SW 1271 (cell line): ENCODE data around the gene GMDS.

Experiments used
- DNase-seq, 2 experiments: peaks; one replicate each; lab custom pipeline; 2025; lab: John Stamatoyannopoulos, UW

The GMDS gene

DNA sequence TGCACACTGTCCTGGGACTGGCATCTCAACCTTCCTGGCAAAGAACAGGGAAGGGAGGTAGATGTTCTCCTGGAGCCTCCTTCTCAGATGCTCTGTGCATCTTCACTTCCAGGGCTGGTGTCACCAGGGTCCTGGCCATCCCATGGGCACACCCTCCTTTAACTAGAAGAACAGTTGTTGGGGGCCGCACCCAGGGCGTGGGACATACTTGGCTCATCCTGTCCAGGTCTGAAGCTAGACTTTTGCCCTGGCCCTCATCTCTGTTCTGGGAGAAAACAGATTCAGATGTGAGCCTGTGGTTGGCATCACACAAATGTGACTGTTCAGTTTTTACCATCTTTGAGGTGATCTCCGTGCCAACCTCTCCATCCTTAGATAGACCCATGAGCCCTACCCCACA, 594.0 kb downstream of the GMDS start:
- DNase-seq: no peak

DNA sequence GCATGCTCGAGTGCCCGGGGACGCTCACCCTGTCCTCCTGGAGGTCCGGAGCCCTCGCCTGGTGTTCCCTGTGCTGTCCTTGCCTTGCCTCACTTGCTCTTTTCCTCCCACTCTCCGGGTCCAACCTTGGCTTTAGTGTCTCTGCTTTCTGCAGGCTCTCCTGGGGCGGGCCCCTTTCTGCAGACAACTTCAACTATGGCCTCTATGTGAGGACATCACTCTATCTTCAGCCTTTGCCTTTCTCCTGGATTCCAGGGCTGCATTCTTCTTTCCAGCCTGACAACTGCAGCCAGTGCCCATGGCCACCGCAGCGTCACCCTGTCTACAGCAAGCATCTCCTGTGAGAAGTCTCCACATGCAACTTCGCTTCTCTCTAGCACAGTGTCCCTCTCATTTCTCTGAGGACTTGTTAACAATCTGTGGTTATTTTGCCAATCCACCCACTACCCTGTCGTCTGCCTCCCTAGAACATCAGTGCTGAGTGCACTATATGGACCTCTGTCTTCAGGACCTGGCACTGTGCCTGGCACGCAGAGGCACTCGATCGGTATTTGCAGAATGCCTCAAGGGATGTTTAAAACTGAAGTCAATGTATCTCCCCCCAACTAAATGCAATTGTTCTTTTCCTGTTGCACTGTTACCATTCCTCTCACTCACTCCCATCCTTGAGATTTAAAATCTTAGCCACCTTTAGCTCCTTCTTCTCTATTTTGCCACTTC, 599.8 kb downstream of the GMDS start:
- no peak for DNase-seq

DNA sequence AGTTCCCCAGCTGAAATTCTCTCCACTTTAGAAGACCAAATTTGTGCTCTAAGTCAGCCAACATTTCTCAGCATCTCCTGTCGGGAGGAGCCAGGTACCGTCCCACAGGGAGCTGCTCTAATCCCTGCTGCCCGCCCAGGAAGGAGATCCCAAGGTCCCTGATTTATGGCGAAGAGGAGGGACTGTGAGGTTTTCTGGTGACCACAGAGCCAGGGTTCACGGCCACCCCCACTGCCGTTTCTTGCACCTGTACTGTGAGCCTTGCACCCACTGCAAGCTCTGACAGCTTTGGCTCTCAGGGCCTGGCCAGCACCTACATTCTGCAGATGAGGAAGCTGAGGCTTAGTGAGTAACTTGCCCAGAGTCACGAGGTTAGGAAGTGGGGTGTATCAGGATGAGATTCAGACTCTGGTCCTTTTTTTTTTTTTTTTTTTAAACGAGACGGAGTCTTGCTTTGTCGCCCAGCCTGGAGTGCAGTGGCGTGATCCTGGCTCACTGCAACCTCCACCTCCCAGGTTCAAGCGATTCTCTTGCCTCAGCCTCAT, 600.8 kb downstream of the GMDS start:
- no peak for DNase-seq

DNA sequence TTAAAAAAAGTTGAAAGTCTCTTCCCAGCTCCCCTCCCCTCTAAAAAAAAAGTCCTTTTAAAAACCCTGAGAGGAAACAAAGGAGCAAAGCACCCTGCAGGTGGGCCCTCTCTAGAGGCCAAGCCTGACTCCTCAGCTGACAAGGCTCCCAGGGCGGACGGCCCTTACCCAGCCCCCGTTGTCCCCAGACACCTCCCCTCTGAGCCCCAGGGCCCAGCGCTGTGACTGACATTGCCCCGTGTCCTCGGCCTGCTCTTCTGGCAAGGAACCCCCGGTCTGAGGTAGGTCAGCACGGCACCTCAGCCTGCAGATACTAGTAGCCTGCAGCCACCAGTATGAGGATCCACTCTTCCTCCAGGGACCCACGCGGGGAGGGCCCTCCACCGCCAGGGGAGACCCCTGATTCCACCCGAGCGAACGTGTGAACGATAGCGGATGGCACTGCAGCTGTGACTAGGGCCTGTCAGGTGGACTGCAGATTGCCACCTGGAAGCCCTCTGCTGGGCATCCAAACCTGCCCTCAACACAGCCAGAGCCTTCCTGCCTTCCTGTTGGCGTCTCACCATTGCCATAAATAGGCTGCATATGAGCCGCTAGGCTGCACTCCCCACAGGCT, 601.5 kb downstream of the GMDS start:
- DNase-seq: no peak

DNA sequence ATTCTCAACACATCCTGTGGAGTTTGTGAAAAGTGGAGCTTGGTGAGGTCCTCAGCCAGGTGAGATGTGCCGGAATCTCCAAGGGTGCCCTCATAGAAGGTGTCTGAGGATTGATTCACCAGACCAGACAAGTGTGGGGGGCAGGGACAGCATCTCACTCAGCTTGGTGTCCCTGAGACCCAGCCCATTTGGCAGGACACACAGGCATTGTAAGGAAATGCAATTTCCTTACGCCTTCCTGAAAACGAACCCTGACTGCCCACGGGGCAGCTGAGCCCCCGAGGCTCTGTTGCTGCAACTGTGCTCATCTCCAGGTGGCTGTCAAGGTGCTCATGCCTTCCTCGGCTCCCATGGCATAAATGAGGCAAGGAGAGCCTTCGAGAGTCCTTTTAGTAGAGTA, 602.3 kb downstream of the GMDS start:
- DNase-seq: no peak

DNA sequence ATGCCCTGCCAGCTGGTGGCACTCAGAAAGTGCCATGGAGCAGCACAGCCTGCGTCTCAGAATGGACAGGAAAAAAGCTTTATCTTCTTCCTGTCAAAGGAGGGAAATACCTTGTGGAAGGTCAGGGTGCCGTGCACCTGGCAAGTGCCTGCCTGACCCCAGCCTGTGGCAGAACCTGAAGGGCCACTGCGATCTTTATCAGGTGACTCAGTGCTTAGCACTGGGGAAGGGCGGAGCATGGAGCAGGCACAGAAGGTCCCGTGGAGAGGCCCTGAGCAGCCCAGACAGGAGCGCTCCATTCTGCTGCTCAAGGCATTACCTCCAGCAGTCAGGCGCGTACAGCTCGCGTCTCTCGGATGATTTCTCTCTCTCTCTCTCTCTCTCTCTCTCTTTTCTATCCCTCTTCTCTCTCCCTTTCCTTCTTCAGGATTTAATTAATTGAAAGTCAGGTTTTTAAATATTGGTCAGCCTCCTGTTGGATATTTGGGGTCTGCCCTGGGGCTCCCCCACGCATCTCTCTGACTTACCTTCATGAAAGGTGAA, 604.0 kb downstream of the GMDS start:
- DNase-seq: no peak

DNA sequence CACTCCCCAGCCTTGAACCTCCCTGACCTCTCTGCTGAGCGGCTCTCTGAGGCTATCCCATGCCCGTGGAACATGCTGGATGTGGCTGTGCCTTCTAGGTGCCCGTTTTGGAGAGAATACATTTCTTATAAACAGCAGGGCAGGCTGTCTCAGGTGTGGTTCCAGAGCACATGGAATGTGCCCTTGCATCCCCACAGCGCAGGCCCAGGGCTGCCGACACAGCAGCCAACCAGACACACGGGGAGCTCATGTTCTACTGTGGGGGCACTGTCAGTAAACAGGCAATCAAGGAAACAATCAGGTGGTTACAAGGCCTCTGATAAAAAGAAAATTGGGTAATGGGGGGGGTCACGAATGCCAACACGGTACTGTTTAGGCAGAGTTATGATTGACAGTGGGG, 604.9 kb downstream of the GMDS start:
- DNase-seq: no peak

DNA sequence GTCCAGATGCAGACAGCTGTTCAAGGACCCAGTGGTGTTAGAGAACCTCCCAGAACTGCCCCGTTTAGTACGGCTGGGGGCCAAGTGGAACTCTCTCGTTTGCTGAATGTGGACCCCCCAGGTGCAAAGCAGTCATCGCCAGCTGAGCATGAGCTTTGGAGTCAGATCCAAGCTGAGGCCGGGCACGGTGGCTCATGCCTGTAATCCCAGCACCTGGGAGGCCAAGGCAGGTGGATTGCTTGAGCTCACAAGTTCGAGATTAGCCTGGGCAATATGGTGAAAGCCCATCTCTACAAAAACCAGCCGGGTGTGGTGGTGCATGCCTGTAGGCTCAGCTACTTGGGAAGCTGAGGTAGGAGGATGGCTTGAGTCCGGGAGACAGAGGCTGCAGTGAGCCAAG, 606.0 kb downstream of the GMDS start:
- DNase-seq: no peak

DNA sequence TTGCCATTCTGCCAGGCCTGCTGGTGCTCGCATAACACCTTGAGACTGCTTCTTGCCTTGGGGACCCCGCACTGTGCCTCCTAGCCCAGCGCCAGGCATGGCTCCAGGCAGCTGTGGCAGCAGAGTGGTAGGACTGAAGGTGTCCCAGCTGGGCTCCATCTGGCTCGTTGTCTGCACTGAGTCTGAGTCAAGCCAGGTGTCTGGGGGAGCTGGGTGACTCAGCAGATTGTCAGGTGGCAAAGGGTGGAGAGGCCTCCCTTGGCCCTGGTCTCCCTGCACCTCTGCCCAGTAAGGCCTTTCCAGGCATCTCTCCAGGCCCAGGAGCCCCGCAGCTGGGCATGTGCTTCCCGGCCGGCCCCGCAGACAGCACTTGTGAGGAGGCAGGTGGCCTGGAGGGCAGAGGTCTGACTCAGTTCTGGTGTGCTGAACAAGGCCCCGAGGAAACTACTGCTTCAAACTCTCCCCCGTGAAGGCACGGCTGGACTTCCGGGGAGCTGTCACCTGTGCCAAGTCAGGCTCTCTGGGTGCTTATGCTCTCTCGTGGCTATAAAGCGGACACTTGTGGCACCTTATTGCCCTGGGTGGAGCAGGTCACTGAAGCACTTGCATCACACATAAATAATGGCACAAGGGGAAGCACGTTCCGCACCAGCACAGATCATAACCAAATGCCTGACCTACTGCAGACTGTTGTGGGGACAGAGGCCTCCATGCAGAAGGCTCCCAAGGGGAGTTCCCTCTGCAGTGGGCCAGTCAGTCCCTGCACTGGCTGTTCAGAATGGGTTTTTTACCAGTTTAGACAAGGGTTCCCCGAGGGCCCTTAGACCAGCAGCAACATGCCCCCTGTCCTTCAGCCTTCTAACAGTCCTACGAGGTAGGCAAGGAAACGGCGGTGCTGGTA, 608.2 kb downstream of the GMDS start:
- no peak for DNase-seq

DNA sequence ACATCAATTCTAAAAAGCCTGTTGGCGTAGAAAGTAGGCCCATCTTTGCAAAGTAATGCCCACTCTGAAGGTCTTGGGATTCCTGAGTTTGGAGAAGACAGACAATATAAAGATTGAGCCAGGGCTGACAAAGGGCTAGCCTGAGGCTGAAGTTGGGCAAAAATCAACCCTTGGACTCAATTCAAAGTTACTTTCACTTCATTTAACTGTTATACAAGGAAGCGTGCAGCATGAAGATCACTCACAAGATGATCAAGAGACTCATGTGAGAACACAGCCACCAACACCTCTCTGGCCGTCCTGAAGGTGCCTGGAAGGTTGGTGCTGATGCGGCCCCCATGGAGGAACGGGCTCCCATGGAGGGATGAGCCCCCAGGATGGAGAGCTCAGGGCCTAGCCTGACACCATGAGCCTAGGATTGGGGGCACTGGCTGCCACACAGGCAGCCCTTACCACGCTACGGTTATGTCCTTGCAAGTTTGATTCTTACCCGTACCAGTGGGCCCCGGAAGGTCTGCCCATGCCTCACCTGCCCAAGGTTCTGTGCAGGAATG, 609.1 kb downstream of the GMDS start:
- no peak for DNase-seq

DNA sequence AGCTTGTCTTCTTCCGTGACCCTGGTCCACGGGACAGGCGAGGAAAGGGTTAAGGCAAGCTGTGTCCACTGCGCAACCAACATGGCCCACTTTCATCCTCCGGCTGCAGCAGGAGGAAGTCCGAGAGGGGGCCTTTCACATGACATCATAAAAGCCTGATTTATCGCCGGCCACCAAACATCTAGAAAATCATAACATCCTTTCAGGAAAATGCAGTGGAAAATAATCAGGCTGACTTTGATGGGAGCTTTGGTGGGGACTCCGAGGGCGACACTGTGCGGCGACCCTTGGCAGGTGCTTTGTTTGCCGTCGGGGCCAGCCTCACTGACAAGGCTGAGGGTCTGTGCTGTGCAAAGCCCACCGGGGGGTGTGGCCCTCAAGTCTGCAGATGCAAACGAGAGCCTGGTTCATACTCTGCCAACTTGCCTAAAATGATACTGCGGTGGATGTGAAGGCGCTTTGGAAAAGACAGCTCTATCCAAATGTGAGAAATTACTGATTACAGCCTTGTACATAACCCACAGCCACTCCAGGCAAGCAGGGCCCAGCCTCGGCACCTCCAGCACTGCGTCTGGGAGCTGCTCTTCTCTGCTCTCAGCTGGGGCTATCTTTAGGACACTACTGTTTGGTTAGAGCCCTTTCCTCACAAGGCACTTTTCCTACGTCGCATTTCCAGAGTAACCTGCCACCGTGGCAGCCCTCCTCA, 609.9 kb downstream of the GMDS start:
- DNase-seq: no peak

DNA sequence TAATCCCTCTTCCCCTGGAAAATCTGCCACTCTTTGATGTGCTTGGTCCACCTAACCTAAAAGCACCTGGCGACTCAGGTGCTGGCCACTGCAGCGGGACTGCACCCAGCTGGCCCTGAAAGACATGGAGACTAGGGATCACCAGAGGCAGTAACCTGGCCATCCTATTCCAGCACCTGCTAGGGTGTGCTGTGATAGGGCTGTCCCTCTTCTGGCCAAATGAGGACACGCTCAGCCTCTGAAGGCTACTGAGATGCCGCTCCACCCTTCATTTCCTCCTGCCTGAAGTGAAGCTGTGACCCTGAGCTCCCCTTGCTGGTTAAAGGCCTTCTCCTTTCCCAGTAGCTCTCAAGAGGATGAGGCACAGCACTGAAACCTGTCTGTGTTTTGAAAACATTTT, 611.3 kb downstream of the GMDS start:
- no peak for DNase-seq

DNA sequence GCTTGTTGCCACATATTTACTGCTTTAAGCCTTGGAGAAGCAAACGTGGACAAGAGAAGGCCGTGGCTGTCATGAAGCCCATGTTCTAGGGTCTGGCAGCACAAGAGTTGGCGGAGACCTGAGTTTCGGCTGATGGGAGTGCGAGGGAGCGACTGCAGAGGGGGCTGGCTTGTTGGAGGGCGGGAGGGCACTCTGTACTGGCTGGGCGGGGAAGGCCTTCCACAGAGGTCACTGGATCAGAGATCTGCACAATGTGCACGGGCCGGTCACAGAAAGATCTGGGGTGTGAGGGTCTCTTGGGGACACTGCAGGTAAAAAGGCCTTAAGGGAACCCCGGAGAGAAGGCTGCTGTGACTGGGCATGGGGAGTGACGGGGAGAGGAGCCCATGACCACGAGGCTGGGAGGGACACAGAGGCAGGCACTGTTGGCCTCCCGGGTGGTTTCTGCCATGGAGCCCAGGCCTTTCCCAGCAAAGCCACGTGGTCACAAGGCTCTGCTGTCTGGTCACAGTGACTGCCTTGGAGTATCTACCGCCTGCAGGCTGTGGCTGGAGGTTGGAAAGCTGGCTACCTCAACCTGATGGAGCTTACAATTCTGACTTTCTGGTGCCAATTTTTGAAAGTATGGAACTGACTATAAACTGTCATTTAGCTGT, 611.9 kb downstream of the GMDS start:
- DNase-seq: no peak

DNA sequence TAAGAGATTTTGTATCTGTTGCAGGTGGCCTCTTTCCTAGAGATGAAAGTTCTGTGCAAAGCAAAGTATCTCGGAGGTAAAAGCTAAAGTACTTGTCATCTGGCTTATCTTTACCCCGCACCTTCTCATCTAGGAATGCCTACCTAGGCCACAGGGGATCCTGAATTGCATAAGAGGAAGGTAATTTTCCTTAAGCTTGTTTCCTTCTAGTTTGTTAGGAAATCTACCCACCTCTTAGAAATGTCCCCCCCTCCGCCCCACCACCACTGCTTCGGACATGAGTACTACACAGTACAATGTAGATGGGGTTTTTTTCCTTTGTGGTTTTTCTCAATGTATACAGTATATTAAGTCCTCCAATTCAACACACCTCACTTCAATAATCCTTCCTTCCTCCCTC, 614.2 kb downstream of the GMDS start:
- DNase-seq: no peak

DNA sequence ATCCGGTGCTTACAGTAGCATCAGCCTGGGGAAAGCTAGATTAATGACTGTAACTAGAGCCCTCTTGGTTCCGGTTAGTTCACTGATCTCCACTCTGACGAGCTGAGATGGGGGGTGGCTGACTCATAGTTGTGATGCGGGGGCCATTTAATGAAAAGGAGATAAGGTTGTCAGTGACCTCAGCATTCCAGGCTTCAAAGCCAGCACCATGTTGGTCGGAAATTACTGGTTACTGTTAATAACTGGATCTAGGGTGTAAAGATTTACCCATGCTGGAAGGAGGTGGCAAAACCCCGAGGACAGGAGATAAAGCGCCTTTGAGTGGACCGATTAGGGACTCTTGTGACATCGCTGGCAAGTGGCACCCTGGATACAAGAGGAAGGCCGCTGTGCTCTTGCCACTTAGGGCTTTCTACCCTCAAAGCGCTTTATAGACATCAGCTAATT, 614.6 kb downstream of the GMDS start:
- no peak for DNase-seq

DNA sequence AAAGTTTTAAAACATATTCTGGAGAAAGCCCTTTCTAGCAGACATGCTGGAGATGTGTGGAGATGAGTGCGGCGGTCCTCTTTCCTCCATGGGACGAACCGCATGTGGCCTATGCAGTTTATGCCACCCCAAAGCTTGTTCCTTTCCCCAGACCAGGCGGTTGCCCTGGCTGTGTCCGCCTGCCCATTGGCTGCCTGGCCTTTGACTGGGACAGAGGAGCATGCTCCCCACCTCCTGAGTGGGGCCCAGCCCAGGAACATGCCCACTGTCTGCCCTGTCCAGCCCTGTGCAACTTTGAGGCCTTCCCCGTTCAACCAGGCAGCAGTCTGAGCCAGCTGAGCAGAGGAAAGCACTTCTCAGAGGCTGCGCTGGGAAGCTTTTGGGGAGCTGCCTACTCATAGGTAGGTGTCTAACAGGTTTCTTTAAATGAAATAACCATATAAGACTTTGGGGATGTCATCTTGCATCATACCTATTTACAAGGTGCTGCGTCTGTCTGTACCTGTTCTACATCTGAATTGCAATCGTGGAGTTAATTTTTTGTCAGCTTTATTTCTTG, 615.1 kb downstream of the GMDS start:
- no peak for DNase-seq

DNA sequence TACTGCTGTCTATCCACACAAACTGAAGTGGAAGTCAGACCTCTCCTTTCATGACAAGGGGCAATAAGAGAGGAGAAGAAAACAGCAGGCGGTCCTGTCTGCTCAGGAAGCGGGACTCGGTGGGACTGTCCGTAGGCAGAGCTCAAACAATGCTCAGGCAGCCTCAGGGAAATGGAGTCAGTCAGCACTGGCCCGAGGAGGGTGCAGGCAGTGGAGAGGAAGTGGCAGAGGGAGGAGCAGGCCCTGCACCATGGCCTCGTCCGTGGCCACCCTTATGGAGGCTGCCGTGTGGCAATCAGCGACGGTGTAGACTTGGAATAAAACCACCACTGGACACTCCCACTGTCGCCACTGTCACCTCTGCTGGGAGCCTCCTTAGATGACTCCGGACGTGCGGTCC, 616.1 kb downstream of the GMDS start:
- DNase-seq: no peak

DNA sequence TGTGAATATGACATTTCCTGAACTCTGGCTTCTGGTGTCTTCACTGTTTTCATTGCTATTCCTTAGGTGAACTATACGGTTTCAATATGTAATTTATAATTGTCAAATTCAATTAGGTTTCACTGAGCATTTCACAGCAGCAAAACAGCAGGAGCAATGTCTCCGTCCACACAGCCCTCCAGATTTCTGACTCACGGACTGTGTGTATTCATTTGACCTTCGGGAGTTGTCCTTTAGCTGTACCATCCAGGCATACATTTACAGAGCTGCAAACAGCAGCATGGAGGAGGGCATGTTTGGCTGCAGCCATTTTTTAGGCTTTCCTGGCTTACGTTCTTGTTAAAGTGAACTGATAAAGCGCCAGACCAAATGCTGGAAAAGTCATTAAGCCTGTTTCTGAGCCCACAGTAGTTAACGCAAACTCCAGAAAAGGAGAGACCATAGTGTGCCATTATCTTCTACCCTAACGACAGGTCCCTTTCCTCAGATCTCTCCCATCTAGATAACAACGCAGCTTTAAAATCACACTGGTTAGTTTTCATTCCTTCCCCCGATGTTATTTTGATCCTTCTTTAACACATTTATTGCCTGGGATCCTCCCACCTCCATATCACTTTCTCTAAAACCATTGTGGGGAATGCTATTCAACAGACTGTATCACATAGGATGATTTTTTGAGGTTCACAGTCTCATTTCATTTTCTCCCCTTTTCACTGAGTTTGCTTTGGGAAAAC, 617.4 kb downstream of the GMDS start:
- DNase-seq: no peak

DNA sequence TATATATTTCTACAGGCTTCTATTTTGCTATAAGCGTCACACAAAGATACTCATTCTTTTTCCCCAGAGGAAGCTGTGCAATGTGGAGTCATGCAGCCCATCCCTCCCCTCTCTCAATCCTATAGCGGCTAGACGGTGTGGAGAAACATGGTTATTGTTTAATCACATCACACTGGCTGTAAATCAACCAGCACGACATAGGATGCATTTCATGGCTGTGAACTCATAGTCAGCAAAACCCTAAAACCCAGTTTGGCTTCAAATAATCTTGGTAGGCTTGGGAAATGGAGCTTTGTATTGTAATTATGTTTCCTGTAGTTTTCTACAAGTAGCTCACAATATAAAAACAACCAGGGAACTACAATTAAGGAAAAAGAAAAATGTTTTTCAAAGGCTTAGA, 618.9 kb downstream of the GMDS start:
- DNase-seq: no peak
